LNCAP (cell line): Measurements from ENCODE around the gene SKI.

Experiments
- CTCF ChIP-seq: fragments of 450-650 bp; IDR thresholded peaks from 2 replicates; pipeline ENCODE4 v1.5.1; 2017; ENCODE audit warnings: mild to moderate bottlenecking

The SKI gene

DNA sequence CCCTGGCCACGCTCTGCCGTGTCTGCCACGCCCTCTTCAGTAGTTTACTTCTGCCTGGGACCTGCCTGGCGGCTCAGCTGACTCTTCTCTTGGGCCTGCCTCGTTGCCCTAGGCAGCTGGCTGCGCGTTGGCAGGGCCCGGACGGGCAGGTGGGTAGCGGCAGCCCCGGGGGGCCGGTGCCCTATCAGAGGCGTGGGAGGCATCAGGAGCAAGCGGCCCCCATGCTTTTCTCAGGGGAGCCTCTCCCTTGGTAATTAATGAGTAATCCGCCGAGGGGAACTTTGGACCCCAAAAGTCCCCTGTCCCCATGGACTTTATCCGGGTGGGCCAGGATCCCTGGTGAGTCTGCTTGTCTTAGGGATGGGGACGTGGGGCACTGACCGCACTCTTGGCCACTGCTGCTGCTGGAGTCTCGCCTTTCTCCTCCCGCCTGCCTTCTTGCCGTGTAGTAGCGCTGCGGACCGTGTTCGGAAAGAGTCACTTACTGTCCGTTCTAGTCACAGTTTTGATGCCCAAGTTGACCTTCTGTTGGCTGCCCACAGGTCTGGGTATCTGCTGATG is 22.7 kb downstream of the SKI start:
- TF ChIP-seq CTCF: no peak

- TF ChIP-seq CTCF: no peak
Measured at GRCh38 chr1:2251363-2251762, 23.2 kb downstream of the SKI start.

DNA sequence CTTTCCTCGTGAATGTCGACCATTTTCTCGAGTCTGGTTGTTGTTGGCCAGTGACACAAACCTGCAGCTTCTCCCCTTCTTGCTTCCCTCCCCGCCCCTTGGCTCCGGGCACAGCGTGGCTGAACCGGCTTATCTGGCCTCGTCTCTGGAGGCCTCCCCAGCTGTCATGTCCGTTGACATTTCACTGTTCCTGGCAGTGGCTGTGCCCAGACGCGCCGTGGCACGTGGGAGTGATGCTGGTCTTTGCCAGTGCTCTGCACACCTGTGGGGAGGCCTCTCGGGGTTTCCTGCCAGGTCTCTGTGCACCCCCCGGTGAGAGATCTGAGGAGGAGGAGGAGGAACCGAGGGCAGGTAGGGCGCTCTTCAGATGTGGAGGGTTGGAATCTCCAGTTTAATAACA is 23.7 kb downstream of the SKI start:
- TF ChIP-seq CTCF: no peak

- TF ChIP-seq CTCF: no peak
Measured at GRCh38 chr1:2252423-2252822, 24.3 kb downstream of the SKI start.

- TF ChIP-seq CTCF: no peak
Measured at GRCh38 chr1:2253036-2253796, 25.1 kb downstream of the SKI start.

DNA sequence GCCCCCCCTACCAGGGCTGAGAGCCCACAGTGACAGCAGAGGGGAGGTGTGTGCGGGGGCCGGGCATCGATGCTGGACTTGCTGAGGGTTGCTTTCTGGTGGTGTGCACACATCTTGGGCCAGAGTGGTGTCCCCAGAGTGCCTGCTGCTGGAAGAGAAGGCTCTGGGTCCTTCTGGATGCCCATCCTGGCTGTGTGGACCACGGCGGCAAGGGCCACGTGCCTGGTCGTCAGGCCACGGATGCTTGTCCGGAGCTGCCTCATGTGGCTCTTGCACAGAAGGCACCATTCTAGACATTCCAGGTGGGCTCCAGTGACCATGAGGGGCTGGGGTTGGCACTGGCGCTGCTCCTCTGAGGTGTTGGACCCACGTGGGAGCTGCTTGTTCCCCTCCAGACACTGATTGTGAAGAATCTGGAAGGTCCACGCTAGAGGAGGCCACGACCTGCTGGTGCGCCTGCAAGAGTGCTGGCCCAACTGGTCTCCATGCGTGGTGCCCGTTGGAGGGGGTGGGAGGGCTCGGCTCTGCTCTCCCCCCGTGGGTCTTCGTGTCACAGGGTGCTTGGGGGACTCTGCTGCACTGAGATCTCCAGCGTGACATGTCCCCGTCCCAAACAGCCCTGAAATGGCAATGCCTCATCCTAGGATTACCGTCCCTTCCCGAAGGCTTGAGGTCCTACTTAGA is 25.8 kb downstream of the SKI start:
- no peak for TF ChIP-seq CTCF

- no peak for TF ChIP-seq CTCF
Measured at GRCh38 chr1:2255047-2255419, 26.9 kb downstream of the SKI start.
